OCI-LY3 (cell line): ENCODE measurements around the gene TMEM269.

Experiments
- H2AFZ ChIP-seq: fragments of 200-600, 300-600 bp; shearing (Covaris generic); 2 replicates; pipeline ENCODE4 v1.6.0; 2014; ENCODE audit warnings: antibody characterized with exemption, low read depth, low read length
- H3K27ac ChIP-seq: fragments of 200-600, 300-600 bp; sonication (generic); 2 replicates; pipeline ENCODE4 v1.5.1; 2014; ENCODE audit warnings: mild to moderate bottlenecking, low read length, moderate library complexity, mixed read lengths
- H3K27me3 ChIP-seq: fragments of 200-600, 300-600 bp; sonication (generic); 2 replicates; pipeline ENCODE4 v1.6.1; 2014; ENCODE audit warnings: low read depth, low read length, mixed read lengths
- H3K36me3 ChIP-seq: fragments of 200-600, 300-600 bp; sonication (generic); replicated peaks from 2 replicates; pipeline ENCODE3; 2014; ENCODE audit warnings: low read depth, low read length, mixed read lengths
- H3K4me1 ChIP-seq: fragments of 300-600, 200-600 bp; sonication (generic); 2 replicates; pipeline ENCODE4 v1.6.1; 2014; ENCODE audit warnings: low read length, mixed read lengths
- H3K4me2 ChIP-seq: fragments of 200-600, 300-600 bp; sonication (generic); 2 replicates; pipeline ENCODE4 v1.6.1; 2014; ENCODE audit warnings: low read length, mixed read lengths
- H3K4me3 ChIP-seq: fragments of 300-600, 200-600 bp; sonication (generic); 2 replicates; pipeline ENCODE4 v1.5.1; 2014; ENCODE audit warnings: antibody characterized with exemption, mild to moderate bottlenecking, low read length, moderate library complexity
- H3K79me2 ChIP-seq: fragments of 300-600, 200-600 bp; shearing (Covaris generic); 2 replicates; pipeline ENCODE4 v1.6.1; 2014; ENCODE audit warnings: mild to moderate bottlenecking, low read length, mixed read lengths
- H3K9ac ChIP-seq: fragments of 300-600, 200-600 bp; shearing (Covaris generic); 2 replicates; pipeline ENCODE4 v1.6.0; 2014; ENCODE audit warnings: mild to moderate bottlenecking, low read length, moderate library complexity
- H3K9me3 ChIP-seq: fragments of 200-600, 300-600 bp; shearing (Covaris generic); 2 replicates; pipeline ENCODE4 v1.6.1; 2014; ENCODE audit warnings: low read length, mixed read lengths; ENCODE audit not compliant: insufficient read depth
- H4K20me1 ChIP-seq: fragments of 200-600, 300-600 bp; sonication (generic); 2 replicates; pipeline ENCODE4 v1.6.1; 2016; ENCODE audit warnings: low read length, mixed read lengths; ENCODE audit not compliant: insufficient read depth
- EZH2phosphoT487 ChIP-seq: fragments of 200-600 bp; shearing (Covaris generic); IDR thresholded peaks from 2 replicates; pipeline ENCODE4 v1.6.1; 2018; ENCODE audit warnings: antibody characterized with exemption, mixed run types, low read depth
- TF ChIP-seq, protein P1 (sequence below): fragments of 200-600, 300-600 bp; sonication (generic); IDR thresholded peaks from 2 replicates; pipeline ENCODE4 v1.5.1; 2014; ENCODE audit warnings: antibody characterized with exemption, low read length, low read depth

Gene TMEM269

DNA sequence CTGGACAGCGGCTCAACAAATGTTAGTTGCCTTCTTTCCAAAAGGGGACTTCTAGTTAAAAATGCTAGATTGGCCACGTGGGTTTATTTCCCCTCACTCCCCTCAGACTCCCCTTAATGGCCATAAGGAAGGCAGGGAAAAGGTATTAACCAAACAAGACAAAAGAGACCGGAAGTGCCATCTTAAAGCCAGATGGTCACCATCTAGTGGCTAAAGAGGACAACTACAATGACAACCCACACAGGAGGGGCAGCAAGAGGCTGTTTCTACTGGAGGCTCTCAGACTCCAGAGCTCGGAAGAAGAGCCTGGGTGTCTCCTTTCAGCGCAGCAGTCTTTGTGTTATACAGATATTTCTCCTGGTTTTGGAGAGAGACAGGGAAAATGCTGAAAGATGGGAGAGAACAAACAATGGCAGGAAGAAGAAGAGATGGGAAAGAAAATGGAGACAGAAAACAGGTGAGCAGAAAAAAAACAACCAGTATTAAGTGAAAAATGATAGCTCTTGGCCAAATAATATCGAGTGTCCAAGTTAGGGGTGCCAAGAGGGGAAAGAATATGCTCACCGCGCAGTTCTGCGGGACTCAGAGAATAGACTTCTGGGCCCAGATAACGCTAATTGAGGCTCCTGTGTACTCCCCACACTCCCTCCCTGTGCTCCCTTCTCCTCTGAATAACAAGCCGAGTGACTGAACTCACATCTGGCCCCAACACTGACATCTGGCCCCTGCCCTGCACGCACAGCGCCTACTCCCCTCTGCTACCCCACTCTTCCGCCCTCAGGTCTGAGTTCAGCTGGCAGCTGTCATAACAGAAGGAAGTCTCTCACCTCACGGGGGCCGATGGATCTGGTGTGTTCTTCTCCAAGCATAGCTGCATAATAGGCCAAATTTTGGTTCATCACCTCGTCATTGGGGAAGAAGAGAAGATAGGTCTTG lies 27.6 kb upstream of the TMEM269 start:
- H3K27me3 ChIP-seq = no peaks in the 10 kb centered on the region
- no peaks in the 10 kb centered on the region for H4K20me1 ChIP-seq
- peaks cover 9% of the 10 kb centered on the region for H3K36me3 ChIP-seq
- no peak overlapping the region for H3K4me2 ChIP-seq
- TF ChIP-seq, protein P1, sequence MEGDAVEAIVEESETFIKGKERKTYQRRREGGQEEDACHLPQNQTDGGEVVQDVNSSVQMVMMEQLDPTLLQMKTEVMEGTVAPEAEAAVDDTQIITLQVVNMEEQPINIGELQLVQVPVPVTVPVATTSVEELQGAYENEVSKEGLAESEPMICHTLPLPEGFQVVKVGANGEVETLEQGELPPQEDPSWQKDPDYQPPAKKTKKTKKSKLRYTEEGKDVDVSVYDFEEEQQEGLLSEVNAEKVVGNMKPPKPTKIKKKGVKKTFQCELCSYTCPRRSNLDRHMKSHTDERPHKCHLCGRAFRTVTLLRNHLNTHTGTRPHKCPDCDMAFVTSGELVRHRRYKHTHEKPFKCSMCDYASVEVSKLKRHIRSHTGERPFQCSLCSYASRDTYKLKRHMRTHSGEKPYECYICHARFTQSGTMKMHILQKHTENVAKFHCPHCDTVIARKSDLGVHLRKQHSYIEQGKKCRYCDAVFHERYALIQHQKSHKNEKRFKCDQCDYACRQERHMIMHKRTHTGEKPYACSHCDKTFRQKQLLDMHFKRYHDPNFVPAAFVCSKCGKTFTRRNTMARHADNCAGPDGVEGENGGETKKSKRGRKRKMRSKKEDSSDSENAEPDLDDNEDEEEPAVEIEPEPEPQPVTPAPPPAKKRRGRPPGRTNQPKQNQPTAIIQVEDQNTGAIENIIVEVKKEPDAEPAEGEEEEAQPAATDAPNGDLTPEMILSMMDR = peak; percentile 52
- no peak for TF ChIP-seq EZH2phosphoT487
- no peak overlapping the region for H3K4me3 ChIP-seq
- no peak overlapping the region for H3K9ac ChIP-seq
- H3K27ac ChIP-seq = no peak overlapping the region
- H2AFZ ChIP-seq = no peak overlapping the region
- no peaks in the 10 kb centered on the region for H3K4me1 ChIP-seq
- H3K9me3 ChIP-seq = no peaks in the 10 kb centered on the region
- no peaks in the 10 kb centered on the region for H3K79me2 ChIP-seq

DNA sequence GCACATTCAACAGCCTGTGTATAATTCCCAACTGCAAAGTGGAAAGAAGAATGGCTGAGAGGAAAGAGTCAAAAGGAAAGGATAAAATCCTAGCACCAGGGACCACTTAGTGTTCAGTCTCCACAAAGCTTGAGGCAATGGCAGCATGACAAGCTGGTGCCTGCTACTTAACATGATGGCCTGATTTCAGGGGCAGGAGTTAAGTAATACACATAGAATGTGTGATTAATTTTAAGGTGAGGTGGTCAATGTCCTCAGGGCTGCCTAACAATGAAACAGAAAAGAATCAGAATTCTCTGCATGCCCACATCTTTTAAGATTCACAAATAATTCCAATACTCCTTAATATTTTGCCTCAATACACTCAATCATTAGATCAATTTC lies 26.9 kb upstream of the TMEM269 start:
- no peak for TF ChIP-seq EZH2phosphoT487
- TF ChIP-seq, protein P1 = no peak
- H3K4me1 ChIP-seq = no peaks in the 10 kb centered on the region
- H3K9ac ChIP-seq = no peak overlapping the region
- peaks cover 2% of the 10 kb centered on the region for H3K36me3 ChIP-seq
- H4K20me1 ChIP-seq = no peaks in the 10 kb centered on the region
- H3K4me3 ChIP-seq = no peak overlapping the region
- no peak overlapping the region for H3K27ac ChIP-seq
- H3K79me2 ChIP-seq = no peaks in the 10 kb centered on the region
- no peak overlapping the region for H2AFZ ChIP-seq
- no peaks in the 10 kb centered on the region for H3K27me3 ChIP-seq
- no peaks in the 10 kb centered on the region for H3K9me3 ChIP-seq
- H3K4me2 ChIP-seq = no peak overlapping the region

DNA sequence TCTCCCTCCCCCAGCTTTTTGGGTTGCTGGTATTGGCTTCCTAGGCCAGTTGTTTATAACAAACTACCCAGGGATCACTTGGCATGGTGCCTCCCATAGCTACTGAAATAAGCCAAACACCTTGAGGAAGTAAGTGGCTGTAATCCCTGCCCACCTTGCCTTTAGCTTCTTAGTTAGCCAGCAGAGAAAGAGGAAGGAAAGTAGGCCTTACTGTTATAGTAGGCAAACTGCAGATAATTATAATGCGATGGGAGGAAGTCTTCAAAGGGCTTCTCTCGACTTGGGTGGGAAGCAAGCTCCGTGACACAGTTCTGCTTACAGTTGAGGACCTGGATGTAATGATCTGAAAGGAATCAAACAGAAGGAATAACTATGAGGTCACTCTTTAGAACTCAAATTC lies 26.1 kb upstream of the TMEM269 start:
- Histone ChIP-seq H2AFZ (no peak overlapping the region), H3K9ac (no peak overlapping the region), H3K79me2 (no peaks in the 10 kb centered on the region), H3K27ac (no peak overlapping the region), H3K4me1 (no peaks in the 10 kb centered on the region), H3K4me2 (no peak overlapping the region), H3K36me3 (no peaks in the 10 kb centered on the region), H4K20me1 (no peaks in the 10 kb centered on the region), H3K9me3 (no peaks in the 10 kb centered on the region), H3K4me3 (no peak overlapping the region), H3K27me3 (no peaks in the 10 kb centered on the region)
- TF ChIP-seq EZH2phosphoT487 = no peak
- TF ChIP-seq, protein P1 = no peak

DNA sequence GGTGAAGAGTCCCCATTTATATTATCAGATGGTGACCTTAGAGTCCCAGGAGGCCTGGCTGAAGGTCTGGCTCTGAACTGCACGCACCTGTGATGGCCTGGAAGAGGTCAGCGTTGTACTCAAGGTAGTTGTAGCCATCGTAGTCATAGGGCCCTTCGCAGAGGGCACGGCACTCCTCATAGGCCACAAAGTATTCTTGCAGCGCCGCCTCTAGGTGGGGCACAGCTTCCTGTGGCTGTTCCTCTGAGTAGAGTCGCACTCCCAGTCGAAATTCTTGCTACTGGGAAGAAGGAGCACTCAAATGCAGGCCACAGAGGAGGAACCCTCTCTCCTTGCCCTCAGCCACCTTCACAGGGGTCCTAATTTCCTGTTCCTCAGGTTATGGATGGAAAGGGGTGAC lies 25.7 kb upstream of the TMEM269 start:
- no peaks in the 10 kb centered on the region for H3K79me2 ChIP-seq
- no peaks in the 10 kb centered on the region for H3K36me3 ChIP-seq
- no peak overlapping the region for H3K27ac ChIP-seq

More for the DNA sequence above, 25.7 kb upstream of the TMEM269 start:
- TF ChIP-seq EZH2phosphoT487 = no peak
- TF ChIP-seq, protein P1 = no peak
- Histone ChIP-seq H3K9ac (no peak overlapping the region), H3K4me3 (no peak overlapping the region), H3K4me2 (no peak overlapping the region), H3K4me1 (no peaks in the 10 kb centered on the region), H3K27me3 (no peaks in the 10 kb centered on the region), H2AFZ (no peak overlapping the region), H3K9me3 (no peaks in the 10 kb centered on the region), H4K20me1 (no peaks in the 10 kb centered on the region)
